Stimulated activated CD8-positive, alpha-beta memory T cell treated with anti-CD3 and anti-CD28 coated beads, Interleukin-7, amount 100 ng/mL, for 24 hours (primary cell): Measurements from ENCODE around the gene CRYZL1.
"Not testable (repeated sequence)": the region's sequence is repeated elsewhere in the genome, so short reads cannot be mapped to it uniquely, and the experiment has no call there.

Experiments used
- DNase-seq: peaks from one replicate; pipeline ENCODE4 v3.0.0-alpha.2; 2020; ENCODE audit warnings: low read depth

Gene CRYZL1

GRCh38 chr21:33626151-33626550, 15.4 kb downstream of the CRYZL1 start:
- not testable (repeated sequence) for DNase-seq

DNA sequence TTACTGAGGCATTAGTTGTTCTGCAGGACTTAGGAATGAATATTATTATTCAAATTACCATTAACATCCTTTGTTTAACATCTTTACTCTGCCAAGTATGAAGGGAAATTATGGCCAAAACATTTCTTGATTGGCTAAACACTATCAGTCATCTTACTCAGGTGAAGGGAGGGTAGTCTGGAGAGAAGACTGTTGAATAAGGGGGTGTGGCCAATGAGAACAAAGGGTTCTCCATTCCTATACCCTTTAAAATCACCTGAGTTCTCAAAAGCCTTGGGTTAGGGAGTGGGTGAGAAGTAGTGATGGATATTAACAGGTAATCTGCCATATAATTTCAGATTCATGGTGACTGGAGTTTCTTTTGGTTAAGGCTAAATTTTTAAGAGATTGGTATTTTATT, 19.3 kb downstream of the CRYZL1 start:
- DNase-seq: no peak

DNA sequence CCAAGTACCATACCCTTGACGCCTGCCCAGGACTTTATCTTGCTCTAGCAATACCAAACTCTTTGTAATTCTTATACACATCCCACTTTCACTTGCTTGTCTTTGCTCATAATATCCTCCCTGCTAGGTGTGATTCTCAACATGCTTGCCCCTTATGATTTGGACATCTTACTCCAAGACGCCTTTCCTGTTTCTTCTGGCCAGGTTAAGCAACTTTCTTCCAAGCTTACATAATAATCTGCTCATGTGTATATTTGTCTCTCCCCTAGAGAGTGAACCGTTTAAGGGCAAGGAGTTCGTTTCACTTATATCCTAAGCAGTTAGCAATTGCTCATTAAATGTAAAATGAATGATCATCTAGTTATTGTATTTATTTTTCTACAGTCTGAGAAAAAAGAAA, 21.8 kb downstream of the CRYZL1 start:
- no peak for DNase-seq

DNA sequence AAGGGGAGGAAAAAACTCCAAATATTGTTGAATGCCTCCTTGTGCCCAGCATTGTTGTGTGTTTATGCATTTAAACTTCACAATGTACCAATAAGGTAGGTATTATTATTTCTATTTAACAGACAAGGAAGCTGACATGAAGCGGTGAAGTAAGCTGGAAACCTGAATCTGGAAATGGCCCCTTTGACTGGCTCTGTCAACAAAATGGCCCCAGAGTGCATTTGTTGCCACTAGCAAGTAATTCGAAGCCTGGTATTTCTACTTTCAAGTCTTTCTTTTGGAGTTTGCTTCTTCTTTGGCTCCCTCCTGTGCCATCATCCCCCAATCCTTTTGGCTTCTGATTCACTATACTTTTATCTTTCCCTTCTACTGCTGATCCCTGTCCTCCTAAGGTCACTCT, 23.1 kb downstream of the CRYZL1 start:
- DNase-seq: no peak

DNA sequence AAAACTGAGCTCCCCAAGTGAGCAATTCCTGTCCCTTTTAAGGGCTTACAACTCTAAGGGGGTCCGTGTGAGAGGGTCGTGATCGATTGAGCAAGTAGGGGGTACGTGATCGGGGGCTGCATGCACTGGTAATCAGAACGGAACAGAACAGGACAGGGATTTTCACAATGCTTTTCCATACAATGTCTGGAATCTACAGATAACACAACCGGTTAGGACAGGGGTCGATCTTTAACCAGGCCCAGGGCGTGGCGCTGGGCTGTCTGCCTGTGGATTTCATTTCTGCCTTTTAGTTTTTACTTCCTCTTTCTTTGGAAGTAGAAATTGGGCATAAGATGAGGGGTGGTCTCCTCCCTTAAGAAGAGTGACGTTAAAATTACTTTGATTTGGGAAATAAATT, 24.0 kb downstream of the CRYZL1 start:
- DNase-seq: not testable (repeated sequence)

DNA sequence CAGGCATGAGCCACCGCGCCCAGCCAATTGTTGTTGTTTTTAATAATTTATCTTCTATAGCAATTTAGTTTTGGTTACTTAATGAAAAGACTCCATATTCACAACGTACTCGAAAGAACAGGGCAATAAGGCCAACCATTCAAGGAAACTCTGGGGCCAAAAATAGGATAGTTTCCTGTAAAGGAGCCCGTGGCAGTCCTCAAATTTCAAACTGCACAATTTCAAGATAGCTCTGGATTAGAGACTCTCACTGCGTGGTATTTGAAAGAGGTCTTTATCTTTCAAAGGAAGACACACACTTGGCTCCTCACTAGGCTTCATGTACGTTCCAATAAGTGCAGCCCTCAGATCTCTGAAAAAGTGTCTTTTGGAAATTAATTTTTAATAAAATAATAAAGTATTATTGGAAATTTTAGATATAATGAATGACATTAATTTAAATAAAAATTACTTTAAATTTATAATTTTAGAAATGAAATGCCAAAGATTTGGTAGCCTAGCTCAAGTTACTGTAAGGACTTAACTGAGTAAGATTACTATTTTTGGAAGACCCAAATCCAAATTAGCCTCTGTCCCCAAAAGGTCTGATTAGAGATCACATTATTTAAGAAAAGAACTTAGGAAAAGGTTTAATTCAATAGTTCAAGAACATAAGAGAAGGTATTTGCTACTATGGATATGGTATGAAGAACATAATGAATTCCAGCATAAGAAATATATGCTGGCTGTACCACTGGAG, 30.4 kb downstream of the CRYZL1 start:
- no peak for DNase-seq

GRCh38 chr21:33608559-33608958, 33.0 kb downstream of the CRYZL1 start:
- no peak for DNase-seq

- no peak for DNase-seq
Observed at GRCh38 chr21:33598051-33598450, 43.5 kb downstream of the CRYZL1 start.

DNA sequence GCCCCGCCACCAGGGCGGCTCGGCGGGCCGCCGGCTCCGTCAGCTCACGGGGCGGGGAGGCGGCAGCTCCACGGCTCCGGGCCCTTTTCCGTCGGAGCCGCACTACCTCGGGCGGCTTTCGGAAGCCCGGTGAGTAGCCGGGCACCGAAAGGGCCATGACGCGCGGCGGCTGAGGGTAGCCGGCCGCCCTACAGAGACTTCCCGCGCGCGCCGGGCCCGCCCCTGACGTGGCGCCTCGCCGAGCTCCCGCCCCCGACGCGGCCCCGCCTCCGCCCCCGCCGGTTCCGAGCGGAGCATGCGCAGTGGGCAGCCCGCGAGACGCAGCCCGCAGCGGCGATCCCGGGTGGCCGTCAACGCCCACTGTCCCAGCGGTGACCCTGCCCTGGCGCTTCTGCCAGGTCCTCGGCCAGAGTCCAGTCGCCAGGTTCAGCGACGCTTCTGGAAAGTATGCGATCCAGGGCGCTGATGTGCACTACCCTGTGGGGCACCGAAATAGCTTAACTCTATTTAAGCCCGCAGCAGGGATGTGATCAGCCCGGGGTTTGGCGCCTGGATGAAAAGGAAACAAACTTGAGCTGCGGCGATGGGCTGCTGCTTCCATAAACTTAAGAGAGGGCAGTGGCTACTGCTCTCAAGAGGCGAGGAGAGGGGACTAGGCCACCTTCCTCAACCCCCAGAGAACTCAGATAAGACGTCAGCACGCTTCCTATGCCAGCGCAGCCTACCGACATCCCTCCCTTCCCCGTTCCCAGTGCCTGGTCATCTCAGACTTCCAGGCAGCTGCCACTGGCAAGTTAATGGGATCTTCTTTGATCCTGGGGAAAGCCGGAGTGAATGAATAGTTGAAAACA, 52.8 kb downstream of the CRYZL1 start, which contains the start of gene DONSON:
Gene DONSON, minus strand, starts transcription at position 200 of the 851 bp plus-strand sequence. Its CDS starts 43 bp downstream, at position 157.
- peak; percentile 79 for DNase-seq

- no peak for DNase-seq
Observed at GRCh38 chr21:33587792-33588484, 53.6 kb downstream of the CRYZL1 start.

DNA sequence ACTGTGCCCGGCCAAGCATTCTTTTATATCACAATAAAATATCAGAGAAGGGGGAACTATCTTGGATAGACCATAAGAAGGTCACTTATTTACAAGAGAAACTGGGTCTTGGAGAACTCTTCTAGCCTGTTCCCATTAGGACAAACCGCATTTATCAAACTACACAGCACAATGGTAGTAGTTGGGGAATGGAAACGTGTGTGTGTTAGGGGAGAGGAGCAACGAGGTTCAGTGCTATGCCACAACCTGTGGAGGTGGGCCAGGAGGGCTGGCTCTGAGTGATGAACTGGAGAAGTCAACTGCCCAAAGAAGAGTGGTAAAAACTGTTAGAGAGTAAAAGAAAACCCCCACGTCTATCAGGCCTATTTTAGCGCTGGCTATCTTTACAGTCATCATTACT, 54.6 kb downstream of the CRYZL1 start:
- DNase-seq: no peak

- no peak for DNase-seq
Observed at GRCh38 chr21:33584455-33584854, 57.1 kb downstream of the CRYZL1 start.

DNA sequence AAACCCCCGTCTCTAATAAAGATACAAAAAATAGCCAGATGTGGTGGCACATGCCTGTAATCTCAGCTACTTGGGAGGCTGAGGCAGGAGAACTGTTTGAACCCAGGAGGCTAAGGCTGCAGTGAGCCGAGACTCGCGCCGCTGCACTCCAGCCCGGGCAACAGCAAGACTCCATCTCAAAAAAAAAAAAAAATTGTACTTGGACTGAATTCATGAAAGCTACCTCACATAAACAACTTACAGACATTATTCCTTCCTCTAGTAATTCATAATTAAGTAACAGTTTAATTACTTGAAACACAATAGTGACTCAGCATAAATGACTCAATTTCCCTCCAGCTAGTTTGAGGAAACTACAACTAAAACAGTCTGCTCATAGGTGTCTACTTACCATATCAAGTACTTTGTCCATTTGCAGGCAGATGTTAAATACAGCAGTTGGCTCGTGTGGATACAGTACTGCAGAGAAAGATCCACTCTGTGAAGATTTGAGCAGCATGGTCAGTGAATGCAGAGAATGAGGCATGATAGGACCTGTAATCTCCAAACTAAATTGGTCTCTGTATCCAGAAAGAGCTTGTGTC, 62.5 kb downstream of the CRYZL1 start:
- DNase-seq: no peak

- no peak for DNase-seq
Observed at GRCh38 chr21:33578214-33578613, 63.3 kb downstream of the CRYZL1 start.

DNA sequence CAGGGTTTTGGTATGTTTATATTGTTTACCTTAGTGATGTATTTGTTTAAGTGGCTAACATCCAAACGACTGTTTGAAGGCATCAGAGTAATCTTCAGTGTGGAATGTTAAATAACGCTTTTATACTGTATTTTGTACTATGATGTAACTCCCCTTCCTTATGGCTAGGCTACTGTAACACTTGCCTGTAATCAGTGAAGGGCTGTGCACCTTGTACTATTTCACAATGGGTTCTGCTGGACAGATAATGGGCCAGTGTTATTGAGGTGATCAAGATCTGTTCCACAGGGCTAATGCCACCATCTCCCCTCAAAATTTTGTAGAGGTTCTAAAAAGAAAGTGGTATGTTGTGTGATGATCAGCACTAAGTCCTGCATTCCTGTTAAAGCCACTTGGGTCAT, 64.8 kb downstream of the CRYZL1 start:
- DNase-seq: not testable (repeated sequence)

DNA sequence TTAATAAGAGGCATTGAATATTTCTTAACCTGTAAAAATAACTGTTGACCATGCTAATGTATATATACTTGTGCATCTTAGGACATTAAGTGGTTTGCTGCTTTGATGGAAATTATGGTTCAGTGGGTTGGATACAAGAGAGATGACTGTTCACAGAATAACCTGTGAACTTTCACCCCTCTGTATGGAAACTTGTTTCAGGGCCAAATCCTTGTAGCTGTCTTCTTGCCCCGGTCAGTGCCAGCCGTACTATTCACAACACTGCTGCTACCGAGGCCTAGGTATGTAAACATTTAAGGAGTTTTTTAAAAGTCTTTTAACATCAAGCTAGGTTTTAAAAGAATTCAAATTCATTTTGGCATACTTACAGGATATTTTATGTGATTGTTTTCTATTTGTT, 69.2 kb downstream of the CRYZL1 start:
- no peak for DNase-seq

DNA sequence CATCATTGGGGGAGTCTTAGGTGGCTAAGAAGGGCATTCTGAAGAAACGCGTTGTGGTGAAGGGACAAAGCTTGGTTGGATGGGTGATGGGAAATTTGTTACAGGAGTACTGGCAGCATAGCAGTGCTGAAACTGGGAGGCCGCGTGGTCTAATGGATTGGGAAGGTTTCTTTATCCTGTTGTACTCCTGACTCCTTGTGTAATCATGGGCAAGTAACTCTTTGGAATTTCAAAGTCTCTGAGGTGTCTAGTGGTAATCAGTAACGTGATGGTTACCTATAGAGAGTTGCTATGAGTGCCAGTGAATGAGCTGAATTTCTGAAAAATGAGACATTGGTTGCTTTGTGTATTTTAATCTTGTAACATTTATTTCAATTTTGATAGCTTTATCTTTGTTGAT, 71.5 kb downstream of the CRYZL1 start:
- no peak for DNase-seq

GRCh38 chr21:33568448-33568847, 73.1 kb downstream of the CRYZL1 start:
- DNase-seq: no peak

- DNase-seq: no peak
Observed at GRCh38 chr21:33567914-33568313, 73.6 kb downstream of the CRYZL1 start.

- DNase-seq: no peak
Observed at GRCh38 chr21:33566514-33566913, 75.0 kb downstream of the CRYZL1 start.

DNA sequence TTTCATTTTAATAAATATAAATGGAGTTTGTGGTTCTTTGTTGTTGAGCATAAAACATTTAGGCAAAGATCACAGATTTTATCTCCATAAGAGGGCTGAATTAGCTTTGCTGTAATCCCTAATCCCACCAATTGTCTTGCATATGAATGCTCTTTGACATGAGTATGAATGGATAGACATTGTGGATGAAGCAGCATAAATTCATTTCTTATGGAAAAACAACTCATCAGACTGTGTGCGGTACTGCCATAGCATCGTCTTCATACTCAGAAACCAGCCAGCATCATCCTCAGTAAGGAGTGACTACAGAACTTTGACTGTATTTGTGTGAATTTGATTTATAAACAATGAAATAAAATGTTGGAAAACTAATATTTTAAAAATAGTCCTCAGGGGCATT, 79.2 kb downstream of the CRYZL1 start:
- DNase-seq: no peak

GRCh38 chr21:33561373-33561772, 80.2 kb downstream of the CRYZL1 start:
- DNase-seq: no peak
